Stimulated activated effector memory CD8-positive, alpha-beta T cell treated with anti-CD3 and anti-CD28 coated beads, Interleukin-12 subunit alpha, Interleukin-12 subunit beta, amount 100 ng/mL, for 72 hours (primary cell): ENCODE measurements around the gene TRAF3.

ENCODE experiments used
- ATAC-seq: fragments of 150-1000 bp; cut with Tn5 transposase; 2 replicates; pipeline ENCODE4 v1.10.0; 2021
- DNase-seq, 2 donors: peaks; one replicate each; pipeline ENCODE4 v3.0.0; 2021 to 2022; ENCODE audit warnings: low spot score in 2 of 2
- H3K27ac Mint-ChIP-seq: one replicate; pipeline ENCODE4 v1.8.0; 2022; ENCODE audit warnings: mild to moderate bottlenecking, mixed read lengths
- H3K36me3 Mint-ChIP-seq: one replicate; pipeline ENCODE4 v1.8.0; 2022; ENCODE audit warnings: mild to moderate bottlenecking, mixed read lengths
- H3K4me1 Mint-ChIP-seq: one replicate; pipeline ENCODE4 v1.8.0; 2022; ENCODE audit warnings: mixed read lengths
- H3K4me3 Mint-ChIP-seq: one replicate; pipeline ENCODE4 v1.8.0; 2022; ENCODE audit warnings: mild to moderate bottlenecking, mixed read lengths
- H3K9me3 Mint-ChIP-seq: one replicate; pipeline ENCODE4 v1.8.0; 2022; ENCODE audit warnings: mixed read lengths

TRAF3 gene

GRCh38 chr14:102933618-102934231 is 156.5 kb downstream of the TRAF3 start:
- ATAC-seq: no peak
- Mint-ChIP-seq H3K4me3 (no peak overlapping the region), H3K4me1 (no peaks in the 10 kb centered on the region), H3K9me3 (no peaks in the 10 kb centered on the region), H3K27ac (no peak overlapping the region), H3K36me3 (no peaks in the 10 kb centered on the region)
- no peak for DNase-seq

GRCh38 chr14:102935756-102936155 is 158.5 kb downstream of the TRAF3 start:
- H3K4me3 Mint-ChIP-seq: no peak overlapping the region

GRCh38 chr14:102937331-102938175 is 160.3 kb downstream of the TRAF3 start:
- no peaks in the 10 kb centered on the region for H3K4me1 Mint-ChIP-seq
- H3K9me3 Mint-ChIP-seq: no peaks in the 10 kb centered on the region
- no peaks in the 10 kb centered on the region for H3K36me3 Mint-ChIP-seq
- no peak overlapping the region for H3K27ac Mint-ChIP-seq
- no peak for ATAC-seq
- H3K4me3 Mint-ChIP-seq: no peak overlapping the region
- no peak for DNase-seq

More at GRCh38 chr14:102935756-102936155, 158.5 kb downstream of the TRAF3 start:
- H3K9me3 Mint-ChIP-seq: no peaks in the 10 kb centered on the region
- no peaks in the 10 kb centered on the region for H3K36me3 Mint-ChIP-seq
- H3K4me1 Mint-ChIP-seq: no peaks in the 10 kb centered on the region
- DNase-seq (no peak), ATAC-seq (no peak)
- no peak overlapping the region for H3K27ac Mint-ChIP-seq

GRCh38 chr14:102938191-102938590 is 160.9 kb downstream of the TRAF3 start:
- H3K4me1 Mint-ChIP-seq: no peaks in the 10 kb centered on the region
- no peak for ATAC-seq
- H3K9me3 Mint-ChIP-seq: no peaks in the 10 kb centered on the region
- no peak overlapping the region for H3K27ac Mint-ChIP-seq
- no peak for DNase-seq
- no peaks in the 10 kb centered on the region for H3K36me3 Mint-ChIP-seq
- no peak overlapping the region for H3K4me3 Mint-ChIP-seq

GRCh38 chr14:102939329-102939728 is 162.1 kb downstream of the TRAF3 start:
- Mint-ChIP-seq H3K36me3 (no peaks in the 10 kb centered on the region), H3K27ac (no peak overlapping the region), H3K9me3 (no peaks in the 10 kb centered on the region), H3K4me3 (no peak overlapping the region), H3K4me1 (no peaks in the 10 kb centered on the region)
- ATAC-seq: no peak
- no peak for DNase-seq

GRCh38 chr14:102939820-102940561 is 162.7 kb downstream of the TRAF3 start:
- H3K27ac Mint-ChIP-seq: no peak overlapping the region
- DNase-seq (no peak), ATAC-seq (no peak)
- no peak overlapping the region for H3K4me3 Mint-ChIP-seq
- no peaks in the 10 kb centered on the region for H3K9me3 Mint-ChIP-seq
- no peaks in the 10 kb centered on the region for H3K4me1 Mint-ChIP-seq
- no peaks in the 10 kb centered on the region for H3K36me3 Mint-ChIP-seq

- Mint-ChIP-seq H3K9me3 (no peaks in the 10 kb centered on the region), H3K4me1 (no peaks in the 10 kb centered on the region), H3K36me3 (no peaks in the 10 kb centered on the region), H3K27ac (no peak overlapping the region), H3K4me3 (no peak overlapping the region)
- DNase-seq: no peak
- no peak for ATAC-seq
These were observed 163.6 kb downstream of the TRAF3 start for GRCh38 chr14:102940729-102941362.

GRCh38 chr14:102941419-102942011 is 164.3 kb downstream of the TRAF3 start:
- H3K36me3 Mint-ChIP-seq: no peaks in the 10 kb centered on the region
- no peak overlapping the region for H3K4me3 Mint-ChIP-seq
- H3K9me3 Mint-ChIP-seq: no peaks in the 10 kb centered on the region
- no peaks in the 10 kb centered on the region for H3K4me1 Mint-ChIP-seq
- DNase-seq (no peak), ATAC-seq (no peak)
- H3K27ac Mint-ChIP-seq: no peak overlapping the region

GRCh38 chr14:102942069-102942468 is 164.8 kb downstream of the TRAF3 start:
- ATAC-seq: no peak
- Mint-ChIP-seq H3K36me3 (no peaks in the 10 kb centered on the region), H3K4me1 (no peaks in the 10 kb centered on the region), H3K9me3 (no peaks in the 10 kb centered on the region), H3K4me3 (no peak overlapping the region), H3K27ac (no peak overlapping the region)
- no peak for DNase-seq

- DNase-seq (no peak), ATAC-seq (no peak)
- H3K9me3 Mint-ChIP-seq: no peaks in the 10 kb centered on the region
- no peak overlapping the region for H3K4me3 Mint-ChIP-seq
- H3K4me1 Mint-ChIP-seq: no peaks in the 10 kb centered on the region
- no peak overlapping the region for H3K27ac Mint-ChIP-seq
- H3K36me3 Mint-ChIP-seq: no peaks in the 10 kb centered on the region
These were observed 166.2 kb downstream of the TRAF3 start for GRCh38 chr14:102943454-102943853.

GRCh38 chr14:102943979-102944378 is 166.7 kb downstream of the TRAF3 start:
- H3K27ac Mint-ChIP-seq: no peak overlapping the region
- no peak overlapping the region for H3K4me3 Mint-ChIP-seq
- peaks cover 4% of the 10 kb centered on the region for H3K4me1 Mint-ChIP-seq
- DNase-seq: no peak
- no peaks in the 10 kb centered on the region for H3K36me3 Mint-ChIP-seq
- H3K9me3 Mint-ChIP-seq: no peaks in the 10 kb centered on the region
- no peak for ATAC-seq

- ATAC-seq (no peak), DNase-seq (no peak)
- Mint-ChIP-seq H3K9me3 (no peaks in the 10 kb centered on the region), H3K36me3 (no peaks in the 10 kb centered on the region), H3K4me1 (peaks cover 11% of the 10 kb centered on the region), H3K4me3 (no peak overlapping the region), H3K27ac (no peak overlapping the region)
These were observed 167.4 kb downstream of the TRAF3 start for GRCh38 chr14:102944448-102945330.

GRCh38 chr14:102945346-102946130 is 168.3 kb downstream of the TRAF3 start:
- Mint-ChIP-seq H3K36me3 (no peaks in the 10 kb centered on the region), H3K4me1 (peaks cover 12% of the 10 kb centered on the region)
- DNase-seq: no peak

More at GRCh38 chr14:102945346-102946130, 168.3 kb downstream of the TRAF3 start:
- H3K4me3 Mint-ChIP-seq: no peak overlapping the region
- no peak for ATAC-seq
- H3K9me3 Mint-ChIP-seq: no peaks in the 10 kb centered on the region
- H3K27ac Mint-ChIP-seq: no peak overlapping the region
